NCI-H2029 treated with DMSO at 0.1 percent for 48 hours (cell line): ENCODE measurements around the gene BLM.

Source experiments
- DNase-seq: peaks from one replicate; lab custom pipeline; 2025; lab: John Stamatoyannopoulos, UW

Gene BLM

DNA sequence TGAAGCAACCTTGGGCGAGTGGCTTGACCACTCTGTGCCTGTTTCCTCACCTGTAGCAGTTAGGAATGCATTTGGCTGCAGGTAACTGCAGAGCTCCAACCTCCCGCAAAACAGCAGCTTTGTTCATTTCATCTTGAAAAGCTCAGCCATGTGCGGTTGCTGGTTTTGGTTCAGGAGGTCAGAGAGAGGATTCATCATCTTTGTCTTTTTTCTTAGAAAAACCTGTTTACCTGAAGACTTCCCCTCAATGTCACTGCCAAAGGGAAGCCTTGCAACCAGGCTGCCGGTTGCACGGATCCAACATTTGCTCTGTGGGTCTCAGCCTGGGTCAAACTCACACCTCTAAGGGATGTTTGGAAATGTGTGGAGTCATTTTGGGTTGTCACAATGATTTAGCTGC is 134.8 kb downstream of the BLM start:
- DNase-seq = no peak

GRCh38 chr15:90855139-90855538 is 138.0 kb downstream of the BLM start:
- DNase-seq = no peak

DNA sequence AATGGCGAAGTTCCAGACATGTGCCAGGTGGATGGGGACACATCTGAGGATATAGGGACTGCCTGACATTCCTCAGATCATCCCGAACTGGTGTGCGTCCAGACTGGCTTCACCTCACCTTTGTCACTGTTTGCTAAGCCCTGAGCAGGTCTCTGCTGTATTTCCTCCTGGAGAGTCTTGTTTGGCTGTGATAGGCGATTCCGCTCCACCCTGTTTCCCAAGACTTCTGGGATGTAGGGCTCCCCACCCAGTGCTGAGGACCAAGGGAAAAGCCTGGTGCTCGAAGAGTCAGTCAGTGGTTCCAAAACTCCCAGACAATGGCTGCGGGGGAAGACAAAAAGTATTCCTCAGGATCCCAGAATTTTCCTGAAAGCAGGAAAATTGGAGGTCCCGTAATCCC is 140.2 kb downstream of the BLM start:
- DNase-seq = no peak

GRCh38 chr15:90857883-90858443 is 140.8 kb downstream of the BLM start:
- DNase-seq = no peak

DNA sequence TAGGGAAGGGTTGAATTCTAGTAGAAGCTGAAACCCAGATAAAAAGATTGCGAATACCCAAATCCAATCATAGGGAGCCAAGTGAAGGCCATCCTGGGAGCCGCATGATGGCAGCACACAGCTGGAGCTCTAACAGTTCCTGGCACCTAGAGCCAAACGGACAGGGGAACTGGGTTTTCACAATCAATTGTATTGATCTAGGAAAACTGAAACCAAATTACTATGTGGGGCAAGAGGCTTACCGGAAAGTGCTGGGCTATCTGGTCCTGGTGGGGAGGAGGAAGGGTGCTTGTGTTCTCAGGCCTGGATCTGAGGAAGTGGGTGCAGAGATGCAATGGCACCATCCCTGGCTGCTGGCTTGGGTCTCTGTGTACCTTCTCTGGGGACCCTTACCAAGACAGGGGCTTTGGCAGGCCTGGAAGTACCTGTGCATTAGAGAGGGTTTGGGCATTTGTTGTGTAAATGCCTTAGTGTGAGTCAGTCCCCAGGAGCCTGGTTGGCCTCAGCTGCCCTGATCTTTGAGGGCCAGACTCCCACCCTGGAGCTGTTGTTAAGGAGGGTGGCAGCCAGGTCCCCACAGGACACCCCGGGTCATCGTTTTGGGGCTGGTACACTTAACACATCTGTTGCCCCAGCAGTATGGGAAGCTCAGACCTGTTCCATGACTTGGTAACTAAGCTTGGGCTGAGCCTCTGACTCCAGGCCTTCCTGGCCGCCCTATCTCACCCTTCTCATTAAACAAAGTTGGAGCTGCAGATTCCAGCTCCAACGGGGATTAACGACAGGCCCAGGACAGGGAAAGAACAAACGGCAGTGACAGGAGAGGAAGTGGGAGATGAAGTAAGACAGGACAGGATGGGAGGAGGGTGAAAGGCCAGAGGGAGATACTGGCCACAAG is 142.3 kb downstream of the BLM start:
- no peak for DNase-seq

- DNase-seq = no peak
Observed at GRCh38 chr15:90860450-90860849, 143.3 kb downstream of the BLM start.

DNA sequence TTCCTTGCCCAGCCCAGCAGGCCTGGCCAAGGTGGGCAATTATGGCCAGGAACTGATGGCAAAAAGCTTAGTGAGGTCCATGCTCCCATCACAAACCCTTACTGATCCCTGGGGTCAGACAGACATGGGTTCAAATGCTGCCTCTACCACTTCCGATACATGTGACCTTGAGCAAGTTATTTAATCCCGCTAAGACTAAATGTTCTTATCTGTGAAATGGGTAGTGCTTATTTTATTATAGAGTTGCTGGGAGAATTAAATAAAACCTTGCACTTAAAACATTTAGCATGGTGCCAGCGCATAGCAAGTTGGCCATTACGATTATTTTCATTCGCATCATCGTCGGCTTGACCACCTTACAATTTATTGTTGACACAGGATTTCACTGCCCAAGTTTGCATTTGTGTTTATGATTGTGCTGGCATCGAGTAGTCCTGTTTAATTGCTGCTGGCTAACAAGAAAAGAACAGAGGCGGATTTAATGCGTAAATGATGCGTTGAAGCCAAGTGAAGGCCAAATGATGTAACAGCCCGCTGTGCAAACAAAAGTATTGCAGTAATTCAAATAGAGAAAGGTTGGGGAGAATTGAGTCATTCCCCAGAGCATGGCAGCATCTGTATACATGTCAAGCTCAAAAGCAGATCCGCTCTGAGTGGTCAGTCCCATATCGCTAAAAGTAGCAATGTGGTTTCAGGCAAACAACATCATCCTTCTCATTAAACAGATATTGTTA is 144.0 kb downstream of the BLM start:
- peak; percentile 40 for DNase-seq

GRCh38 chr15:90862487-90862886 is 145.3 kb downstream of the BLM start:
- no peak for DNase-seq

GRCh38 chr15:90862964-90863778 is 146.0 kb downstream of the BLM start:
- DNase-seq = no peak

DNA sequence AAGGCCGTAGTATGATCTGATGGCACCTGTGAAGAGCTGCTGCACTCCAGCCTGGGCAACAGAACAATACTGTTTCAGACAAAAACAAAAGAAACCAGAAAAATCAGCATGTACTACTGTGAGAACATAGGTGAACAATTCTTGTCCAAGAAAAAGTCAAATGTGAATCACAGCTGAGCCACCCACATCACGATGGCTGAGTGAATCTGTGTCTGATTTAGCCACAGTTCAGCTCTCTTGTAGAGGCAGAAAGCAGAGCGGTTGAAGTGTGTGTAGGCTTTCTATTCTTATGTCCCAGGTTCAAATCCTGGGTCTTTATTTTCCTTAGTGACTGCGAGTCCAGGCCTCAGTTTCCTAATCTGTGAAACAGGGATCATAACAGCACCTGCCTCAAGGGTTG is 146.8 kb downstream of the BLM start:
- DNase-seq = no peak

DNA sequence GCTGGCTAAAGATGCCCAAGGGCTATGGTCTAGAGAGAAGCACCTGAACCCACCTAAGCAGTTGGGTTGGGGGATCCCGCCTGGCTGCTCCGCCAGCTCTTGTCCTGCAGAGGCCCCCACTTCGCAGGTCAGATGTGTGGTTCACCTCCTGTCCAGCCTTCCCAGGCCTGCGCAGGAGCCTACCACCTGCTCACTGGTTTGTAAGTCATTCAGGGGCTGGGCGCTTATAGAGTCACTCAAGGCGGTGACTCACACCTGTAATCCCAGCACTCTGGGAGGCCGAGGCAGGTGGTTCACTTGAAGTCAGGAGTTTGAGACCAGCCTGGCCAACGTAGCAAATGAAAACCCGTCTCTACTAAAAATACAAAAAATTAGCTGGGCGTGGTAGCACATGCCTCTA is 147.4 kb downstream of the BLM start:
- DNase-seq = no peak

- DNase-seq = no peak
Observed at GRCh38 chr15:90865702-90866101, 148.6 kb downstream of the BLM start.
